H7 (cell line): Measurements from ENCODE around the gene TBC1D12. TPM values are rescaled to one million over a fixed set of nuclear protein-coding genes. Genes with fewer than 3 reads are reported as not detected.
"Not testable (repeated sequence)": the region's sequence is repeated elsewhere in the genome, so short reads cannot be mapped to it uniquely, and the experiment has no call there.

Experiments
- DNase-seq: peaks from one replicate; pipeline ENCODE4 v3.0.0; 2012
- H3K27me3 ChIP-seq: 2 replicates; pipeline ENCODE4 v1.6.0; 2011; ENCODE audit warnings: mild to moderate bottlenecking, low read length; ENCODE audit not compliant: control insufficient read depth, insufficient read depth
- H3K36me3 ChIP-seq: replicated peaks from 2 replicates; pipeline ENCODE4 v1.5.1; 2011; ENCODE audit warnings: low read length; ENCODE audit not compliant: control insufficient read depth, insufficient read depth
- H3K4me3 ChIP-seq: 2 replicates; pipeline ENCODE4 v1.5.1; 2011; ENCODE audit warnings: low read depth, mild to moderate bottlenecking, control low read depth, low read length, moderate library complexity; ENCODE audit not compliant: insufficient read depth
- total RNA-seq: library from RNA; depleted of rRNA; stranded (reverse); fragments of >200 nt; shearing (Covaris generic); gene quantifications from 2 replicates; pipeline ENCODE4 v1.2.3, GENCODE V29; 2014

Gene TBC1D12
- total RNA-seq, 1 experiment from 2014 or later, result 4.1 TPM

DNA sequence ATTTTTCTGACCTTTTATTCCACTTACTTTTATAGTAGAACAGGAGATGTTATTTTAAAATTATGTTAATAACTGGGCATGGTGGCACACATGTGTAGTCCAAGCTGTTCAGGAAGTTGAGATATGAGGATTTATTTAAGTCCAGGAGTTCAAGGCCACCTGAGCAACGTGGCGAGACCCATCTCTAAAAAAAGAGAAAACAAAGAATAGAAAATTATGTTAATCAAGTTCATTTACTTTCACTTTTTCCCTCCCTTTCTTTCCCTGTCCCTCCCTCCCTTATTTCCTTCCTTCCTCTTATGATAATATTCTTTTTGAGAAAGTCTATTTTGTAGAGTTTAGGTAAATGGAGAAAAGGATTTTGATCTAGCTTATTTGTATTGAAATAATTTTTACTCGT lies 94.3 kb downstream of the TBC1D12 start:
- no peaks in the 10 kb centered on the region for H3K36me3 ChIP-seq
- no peaks in the 10 kb centered on the region for H3K27me3 ChIP-seq
- no peak for DNase-seq
- no peak overlapping the region for H3K4me3 ChIP-seq

GRCh38 chr10:94500063-94500462 lies 97.7 kb downstream of the TBC1D12 start:
- DNase-seq, result peak; percentile 6
- no peaks in the 10 kb centered on the region for H3K27me3 ChIP-seq
- H3K4me3 ChIP-seq, result no peak overlapping the region
- no peaks in the 10 kb centered on the region for H3K36me3 ChIP-seq

DNA sequence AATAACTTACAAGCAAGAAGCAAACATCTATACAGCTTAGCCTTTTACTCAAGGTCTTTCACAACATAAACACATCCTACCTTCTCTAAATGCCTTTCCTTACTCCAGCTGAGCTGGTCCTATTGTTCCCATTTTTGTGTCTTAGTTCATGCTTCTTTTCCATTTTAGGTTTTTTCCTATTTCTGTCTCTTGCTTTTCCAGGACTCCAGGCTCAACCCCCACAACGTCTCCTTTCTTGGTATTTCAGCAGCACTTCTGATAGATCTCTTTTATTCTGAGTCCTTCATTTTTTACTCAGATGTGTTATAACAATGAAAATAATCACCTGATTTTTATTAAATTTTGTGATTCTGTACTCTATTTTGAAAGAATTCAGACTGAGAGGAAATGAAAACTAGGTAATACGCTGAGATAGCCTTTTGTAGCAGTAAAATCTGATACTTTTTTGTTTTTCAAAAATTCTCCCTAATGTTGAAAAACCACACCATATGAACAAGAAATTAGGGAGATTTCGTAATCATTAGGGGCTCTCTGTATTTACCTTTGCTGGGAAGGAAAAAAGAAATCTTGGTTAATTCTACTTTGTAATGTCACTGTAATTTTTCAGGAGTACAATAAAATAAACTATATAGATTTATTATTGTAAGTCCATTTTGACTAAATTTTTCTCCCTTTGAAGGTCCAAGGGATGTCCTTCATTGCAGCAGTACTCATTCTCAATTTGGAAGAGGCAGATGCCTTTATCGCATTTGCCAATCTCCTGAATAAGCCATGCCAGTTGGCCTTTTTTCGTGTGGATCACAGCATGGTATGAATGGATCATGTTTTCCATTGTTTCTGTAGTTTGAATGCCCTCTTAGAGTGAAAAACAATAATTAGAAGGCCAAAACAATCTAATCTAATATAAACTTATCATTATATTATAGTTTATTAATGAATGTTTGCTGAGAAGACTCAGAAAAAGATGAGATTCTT lies 119.2 kb downstream of the TBC1D12 start:
- Histone ChIP-seq H3K27me3 (no peaks in the 10 kb centered on the region), H3K36me3 (no peaks in the 10 kb centered on the region), H3K4me3 (no peak overlapping the region)
- no peak for DNase-seq

DNA sequence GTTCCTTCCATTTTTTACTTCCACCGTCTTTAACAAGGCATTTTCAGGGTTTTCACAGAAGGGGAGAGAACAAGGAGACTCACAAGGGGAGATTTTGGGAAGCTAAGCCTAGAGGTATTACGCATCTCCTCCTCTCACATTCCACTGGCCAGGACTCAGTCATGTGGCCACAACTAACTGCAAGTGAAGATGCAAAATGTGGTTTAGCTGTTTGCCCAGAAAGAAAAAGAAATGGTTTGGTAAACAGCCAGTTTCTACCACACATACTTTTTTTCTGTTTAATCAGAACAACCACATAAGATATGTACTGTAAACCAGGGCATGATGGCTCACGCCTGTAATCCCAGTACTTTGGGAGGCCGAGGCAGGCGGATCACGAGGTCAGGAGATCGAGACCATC lies 121.8 kb downstream of the TBC1D12 start:
- DNase-seq, result no peak
- no peak overlapping the region for H3K4me3 ChIP-seq
- no peaks in the 10 kb centered on the region for H3K27me3 ChIP-seq
- H3K36me3 ChIP-seq, result no peaks in the 10 kb centered on the region

DNA sequence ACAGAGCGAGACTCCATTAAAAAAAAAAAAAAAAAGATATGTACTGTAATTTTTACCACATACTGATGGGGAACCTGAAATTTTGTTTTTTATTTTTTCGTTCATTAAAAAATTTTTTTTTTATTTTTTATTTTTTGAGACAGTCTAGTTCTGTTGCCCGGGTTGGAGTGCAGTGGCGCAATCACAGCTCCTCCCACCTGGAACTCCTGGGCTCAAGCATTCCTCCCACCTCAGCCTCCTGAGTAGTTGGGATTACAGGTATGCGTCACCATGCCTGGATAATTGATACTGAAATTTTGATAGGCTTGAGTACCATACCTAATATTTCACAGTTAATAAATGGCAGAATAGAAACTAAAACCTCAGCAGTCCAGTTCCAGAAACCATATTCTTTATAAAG lies 122.4 kb downstream of the TBC1D12 start:
- H3K36me3 ChIP-seq, result no peaks in the 10 kb centered on the region
- no peak for DNase-seq
- H3K4me3 ChIP-seq, result no peak overlapping the region
- H3K27me3 ChIP-seq, result no peaks in the 10 kb centered on the region

- not testable (repeated sequence) for DNase-seq, H3K27me3 ChIP-seq, H3K36me3 ChIP-seq, H3K4me3 ChIP-seq
These were observed 129.2 kb downstream of the TBC1D12 start for GRCh38 chr10:94531550-94531949.

DNA sequence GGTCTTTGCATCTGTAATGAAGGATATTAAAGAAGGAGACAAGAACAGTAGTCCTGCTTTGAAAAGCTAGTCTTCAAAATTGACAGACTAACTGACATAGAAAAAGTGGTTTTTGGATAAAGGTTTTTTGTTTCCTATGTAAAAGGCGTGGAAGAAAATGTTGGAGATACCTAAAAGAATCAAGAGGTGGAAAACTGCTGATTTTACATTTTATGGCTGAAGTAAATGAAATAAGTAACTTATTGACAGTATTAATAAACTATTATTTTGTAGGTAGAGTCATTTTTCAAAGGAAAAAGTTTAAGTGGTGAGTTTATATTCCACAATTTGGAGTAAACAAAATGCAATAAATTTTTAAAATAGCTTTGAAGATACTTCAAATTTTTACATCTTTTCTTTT lies 130.7 kb downstream of the TBC1D12 start:
- no peaks in the 10 kb centered on the region for H3K36me3 ChIP-seq
- H3K4me3 ChIP-seq, result no peak overlapping the region
- no peak for DNase-seq
- H3K27me3 ChIP-seq, result no peaks in the 10 kb centered on the region

- DNase-seq, H3K27me3 ChIP-seq: not testable (repeated sequence)
These were observed 139.9 kb downstream of the TBC1D12 start for GRCh38 chr10:94542282-94542681.

GRCh38 chr10:94545391-94546048 lies 143.2 kb downstream of the TBC1D12 start, which contains the start of gene HELLS:
TSS of gene HELLS (plus strand) at chr10:94545788. CDS start at chr10:94545922, 134 bp downstream.
- peak; percentile 90 for DNase-seq
- H3K4me3 ChIP-seq, result peak within 1 kb of the TSS; percentile 99
- H3K27me3 ChIP-seq, result no peaks in the 10 kb centered on the region
- peaks cover 2% of the 10 kb centered on the region for H3K36me3 ChIP-seq

More at GRCh38 chr10:94542282-94542681, 139.9 kb downstream of the TBC1D12 start:
- H3K36me3 ChIP-seq, H3K4me3 ChIP-seq: not testable (repeated sequence)

DNA sequence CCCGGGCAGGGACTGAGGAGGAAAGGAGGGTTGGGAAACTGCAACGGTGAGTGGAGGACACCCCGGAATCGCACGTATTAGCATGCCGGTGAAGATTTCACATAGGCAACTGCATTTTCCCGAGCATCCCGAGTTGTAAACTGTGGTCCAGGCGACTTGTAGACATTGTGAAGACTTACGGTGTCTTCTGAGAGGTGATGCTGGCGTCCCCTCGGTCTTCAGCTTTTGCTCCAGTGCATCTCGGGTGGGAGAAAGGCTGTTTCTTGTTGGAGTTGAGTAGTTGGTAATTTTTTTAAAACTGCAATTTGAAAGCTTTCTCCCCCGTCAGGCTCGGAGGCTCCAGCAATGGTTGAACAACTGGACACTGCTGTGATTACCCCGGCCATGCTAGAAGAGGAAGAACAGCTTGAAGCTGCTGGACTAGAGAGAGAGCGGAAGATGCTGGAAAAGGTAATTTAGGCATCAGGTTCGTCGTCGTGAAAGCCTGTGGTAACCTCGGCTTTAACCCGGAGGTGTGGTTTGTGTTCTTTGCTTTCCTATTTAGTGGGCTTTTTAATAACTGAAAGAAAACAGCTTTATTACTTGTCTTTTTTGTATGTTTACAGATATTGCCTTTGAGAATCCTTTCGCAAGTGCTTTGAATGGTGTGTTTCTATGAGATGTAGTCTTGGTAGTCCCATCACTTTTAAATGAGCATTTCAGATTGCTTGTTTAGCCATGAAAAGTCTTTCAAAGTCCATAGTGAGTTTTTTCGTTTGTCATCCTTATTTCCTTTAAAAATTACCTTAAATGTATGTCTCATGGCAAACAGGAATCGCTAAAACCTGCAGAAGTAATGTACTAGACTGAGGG lies 143.9 kb downstream of the TBC1D12 start:
- peak overlapping the region; percentile 99 for H3K4me3 ChIP-seq
- peaks cover 2% of the 10 kb centered on the region for H3K36me3 ChIP-seq
- peak; percentile 22 for DNase-seq
- no peaks in the 10 kb centered on the region for H3K27me3 ChIP-seq

DNA sequence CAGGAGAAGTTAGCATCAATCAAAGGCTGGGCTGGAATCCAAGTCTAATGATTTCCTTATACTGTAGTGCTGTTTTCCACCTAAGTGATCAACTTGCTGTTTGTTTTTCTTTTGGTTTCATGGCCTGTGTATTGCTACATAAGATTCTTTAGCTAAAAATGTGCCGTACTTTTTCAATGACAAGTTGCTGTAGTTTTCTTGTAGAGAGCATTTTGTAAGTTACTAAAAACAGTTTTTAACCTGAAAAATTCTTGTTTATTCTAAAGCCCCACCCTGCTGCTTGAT lies 144.5 kb downstream of the TBC1D12 start:
- H3K4me3 ChIP-seq, result peak overlapping the region; percentile 99
- H3K36me3 ChIP-seq, result peaks cover 2% of the 10 kb centered on the region
- no peak for DNase-seq
- H3K27me3 ChIP-seq, result no peaks in the 10 kb centered on the region

- no peak overlapping the region for H3K4me3 ChIP-seq
These were observed 146.9 kb downstream of the TBC1D12 start for GRCh38 chr10:94549221-94549620.

DNA sequence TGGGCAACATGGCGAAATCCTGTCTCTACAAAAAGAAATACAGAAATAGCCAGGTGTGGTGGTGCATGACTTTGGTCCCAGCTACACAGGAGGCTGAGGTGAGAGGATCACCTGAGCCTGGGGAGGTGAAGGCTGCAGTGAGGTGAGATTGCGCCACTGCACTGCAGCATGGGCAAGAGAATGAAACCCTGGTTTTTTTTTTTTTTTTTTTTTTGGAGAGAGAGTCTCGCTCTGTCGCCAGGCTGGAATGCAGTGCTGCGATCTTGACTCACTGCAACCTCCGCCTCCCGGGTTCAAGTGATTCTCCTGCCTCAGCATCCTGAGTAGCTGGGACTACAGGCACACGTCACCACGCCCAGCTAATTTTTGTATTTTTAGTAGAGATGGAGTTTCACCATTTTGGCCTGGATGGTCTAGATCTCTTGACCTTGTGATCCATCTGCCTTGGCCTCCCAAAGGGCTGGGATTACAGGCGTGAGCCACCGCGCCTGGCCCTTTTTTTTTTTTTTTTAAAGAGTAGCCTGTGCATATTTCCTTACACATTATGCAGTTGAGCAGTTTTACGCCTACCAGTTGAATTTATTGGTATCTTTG lies 165.5 kb downstream of the TBC1D12 start:
- H3K27me3 ChIP-seq, H3K4me3 ChIP-seq, DNase-seq: not testable (repeated sequence)
- peaks cover 33% of the 10 kb centered on the region for H3K36me3 ChIP-seq

More at GRCh38 chr10:94549221-94549620, 146.9 kb downstream of the TBC1D12 start:
- DNase-seq, result no peak
- no peaks in the 10 kb centered on the region for H3K27me3 ChIP-seq
- H3K36me3 ChIP-seq, result peaks cover 3% of the 10 kb centered on the region

- Histone ChIP-seq H3K27me3 (no peaks in the 10 kb centered on the region), H3K36me3 (peaks cover 35% of the 10 kb centered on the region), H3K4me3 (no peak overlapping the region)
- DNase-seq, result no peak
These were observed 168.7 kb downstream of the TBC1D12 start for GRCh38 chr10:94571081-94571480.
